GM19395 (cell line): ENCODE measurements around the gene FZD4.
"Not testable (repeated sequence)": the region's sequence is repeated elsewhere in the genome, so short reads cannot be mapped to it uniquely, and the experiment has no call there.

ENCODE experiments used
- ATAC-seq: cut with Tn5 transposase; IDR thresholded peaks from one replicate; pipeline ENCODE4 v1.9.1; 2021; ENCODE audit warnings: mild to moderate bottlenecking, moderate library complexity; ENCODE audit not compliant: unreplicated experiment

FZD4 gene

DNA sequence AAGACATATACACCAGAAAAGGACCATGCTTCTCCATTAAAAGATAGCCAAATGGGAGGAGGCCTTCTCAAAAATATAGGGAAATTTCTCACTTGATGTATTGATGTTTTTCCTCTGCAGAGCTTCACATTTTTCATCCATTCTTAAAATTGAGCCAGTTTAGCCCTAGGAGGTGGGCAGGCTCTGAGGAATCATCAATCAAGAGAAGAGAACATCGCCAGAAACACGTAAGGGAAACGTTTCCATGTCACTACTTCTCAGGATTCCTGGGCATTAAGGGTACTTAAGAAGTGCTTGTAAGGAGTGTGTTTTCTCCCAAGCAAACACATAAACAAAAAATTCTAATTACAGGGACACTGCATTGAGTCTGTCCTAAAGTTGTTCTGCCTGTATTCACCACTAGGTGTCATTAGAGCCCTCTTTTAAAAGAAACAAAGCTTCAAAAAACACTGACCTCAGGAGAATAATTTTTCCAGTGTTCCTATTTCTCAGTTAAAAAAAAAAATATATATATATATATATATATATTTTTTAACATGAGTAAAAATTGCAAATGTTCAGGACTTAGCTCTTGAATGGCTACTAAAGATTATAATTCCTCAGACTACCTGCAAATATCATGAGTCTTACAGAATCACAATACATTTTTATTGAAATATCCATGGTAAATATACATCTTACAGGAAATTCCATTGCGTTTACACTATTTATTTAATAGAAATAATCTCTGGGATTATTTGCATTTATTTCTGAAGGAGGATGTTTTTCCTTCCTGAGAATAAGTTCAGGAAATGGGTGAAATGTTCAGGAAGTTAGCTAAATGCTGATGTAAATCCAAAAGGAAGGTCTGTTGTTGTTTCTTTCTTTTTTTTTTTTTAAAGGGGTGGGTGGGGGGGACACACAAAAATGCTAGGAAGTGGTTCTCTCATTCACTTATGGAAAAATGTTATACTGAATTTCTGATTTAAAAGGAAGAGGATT, 16.0 kb downstream of the FZD4 start:
- ATAC-seq, result peak; percentile 89

DNA sequence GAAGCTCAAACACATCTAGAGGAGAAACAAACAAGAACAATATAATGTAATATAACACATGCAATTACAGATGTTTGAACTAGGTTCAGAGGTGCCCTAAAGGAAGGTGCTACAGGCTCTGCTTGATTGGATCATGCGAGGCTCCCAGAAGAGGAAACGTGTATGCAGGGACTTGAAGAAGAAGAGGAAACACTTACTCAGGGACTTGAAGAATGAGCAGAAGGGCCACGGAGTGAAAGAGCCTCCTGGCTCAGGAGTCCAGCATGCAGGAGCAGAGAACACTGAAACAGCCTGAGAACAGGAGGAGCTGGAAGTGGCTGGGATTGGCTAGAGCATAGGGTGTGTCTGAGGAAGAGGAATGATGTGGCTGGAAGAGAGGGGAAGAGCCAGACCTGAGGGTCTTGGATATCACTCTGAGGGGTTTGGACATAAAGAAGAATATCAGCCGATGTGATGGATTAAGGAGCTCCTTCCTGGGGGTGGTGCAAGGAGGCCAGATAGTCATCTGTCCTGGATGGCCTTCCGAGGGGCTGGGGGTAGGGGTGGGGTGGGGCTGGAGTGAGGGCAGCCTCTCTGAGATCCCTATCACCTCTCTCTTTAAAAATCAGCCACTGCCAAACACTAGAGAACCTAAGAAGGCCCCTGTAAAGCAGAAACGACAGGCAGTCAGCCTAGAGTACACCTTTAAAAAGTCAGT, 16.8 kb downstream of the FZD4 start:
- ATAC-seq, result peak; percentile 25

DNA sequence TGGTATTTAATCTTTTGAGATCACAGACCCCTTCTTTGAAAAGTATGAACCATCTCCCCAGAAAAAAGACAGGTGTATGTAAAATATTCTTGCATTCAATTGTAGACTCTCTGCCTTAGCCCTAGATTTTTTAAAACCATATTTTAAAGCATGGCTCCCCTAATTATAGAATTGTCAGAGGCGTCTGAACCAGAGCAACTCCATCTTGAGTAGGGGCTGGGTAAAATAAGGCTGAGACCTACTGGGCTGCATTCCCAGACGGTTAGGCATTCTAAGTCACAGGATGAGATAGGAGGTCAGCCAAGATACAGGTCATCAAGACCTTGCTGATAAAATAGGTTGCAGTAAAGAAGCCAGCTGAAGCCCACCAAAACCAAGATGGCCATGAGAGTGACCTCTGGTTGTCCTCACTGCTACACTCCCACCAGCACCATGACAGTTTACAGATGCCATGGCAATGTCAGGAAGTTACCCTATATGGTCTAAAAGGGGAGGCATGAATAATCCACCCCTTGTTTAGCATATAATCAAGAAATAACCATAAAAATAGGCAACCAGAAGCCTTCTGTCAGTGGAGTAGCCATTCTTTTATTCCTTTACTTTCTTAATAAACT, 17.9 kb downstream of the FZD4 start:
- not testable (repeated sequence) for ATAC-seq

DNA sequence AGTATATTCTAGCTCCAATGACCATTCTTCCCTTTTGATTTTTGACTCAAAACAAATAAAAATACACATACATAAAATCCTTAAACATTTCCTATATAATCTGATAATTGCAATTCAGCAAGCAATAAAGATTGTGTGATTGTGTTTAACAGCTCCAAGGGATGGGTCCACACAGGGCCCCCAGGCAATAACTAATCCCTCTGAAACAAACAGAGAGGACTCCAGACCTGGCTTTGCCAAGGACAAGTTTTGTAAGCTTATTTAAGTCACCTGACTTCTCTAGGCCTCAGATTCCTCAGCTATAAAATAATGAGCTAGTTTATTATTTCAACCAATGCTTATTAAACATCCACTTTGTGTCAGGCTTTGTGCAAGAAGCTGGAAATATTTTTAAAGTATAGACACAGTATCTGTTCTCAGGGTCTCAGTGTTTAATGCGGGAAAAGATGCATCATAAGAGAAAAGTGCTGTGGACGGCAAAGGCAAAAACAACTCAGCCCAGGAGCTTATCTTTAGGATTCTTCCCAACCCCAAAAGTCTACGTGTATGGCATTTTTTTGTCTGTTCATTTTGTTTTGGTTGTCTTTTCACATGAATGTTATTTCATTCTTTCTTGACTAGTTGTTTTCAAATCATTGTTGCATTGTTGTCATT, 20.1 kb downstream of the FZD4 start:
- ATAC-seq, result no peak

DNA sequence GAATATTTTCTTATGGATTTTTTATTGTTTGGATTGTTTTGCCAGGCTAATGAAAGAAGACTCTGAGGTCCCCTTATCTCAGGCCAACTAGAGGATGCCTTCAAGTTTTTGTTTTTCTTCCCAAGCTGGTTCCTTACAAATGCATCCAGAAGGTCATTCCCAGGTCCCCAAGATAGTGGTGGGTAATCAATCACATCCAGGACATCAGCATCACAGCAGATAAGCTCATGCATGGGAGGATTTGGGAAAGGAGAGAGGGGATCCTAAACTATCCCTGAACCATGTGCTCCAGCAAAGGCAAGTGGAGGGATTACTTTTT, 20.7 kb downstream of the FZD4 start:
- no peak for ATAC-seq

DNA sequence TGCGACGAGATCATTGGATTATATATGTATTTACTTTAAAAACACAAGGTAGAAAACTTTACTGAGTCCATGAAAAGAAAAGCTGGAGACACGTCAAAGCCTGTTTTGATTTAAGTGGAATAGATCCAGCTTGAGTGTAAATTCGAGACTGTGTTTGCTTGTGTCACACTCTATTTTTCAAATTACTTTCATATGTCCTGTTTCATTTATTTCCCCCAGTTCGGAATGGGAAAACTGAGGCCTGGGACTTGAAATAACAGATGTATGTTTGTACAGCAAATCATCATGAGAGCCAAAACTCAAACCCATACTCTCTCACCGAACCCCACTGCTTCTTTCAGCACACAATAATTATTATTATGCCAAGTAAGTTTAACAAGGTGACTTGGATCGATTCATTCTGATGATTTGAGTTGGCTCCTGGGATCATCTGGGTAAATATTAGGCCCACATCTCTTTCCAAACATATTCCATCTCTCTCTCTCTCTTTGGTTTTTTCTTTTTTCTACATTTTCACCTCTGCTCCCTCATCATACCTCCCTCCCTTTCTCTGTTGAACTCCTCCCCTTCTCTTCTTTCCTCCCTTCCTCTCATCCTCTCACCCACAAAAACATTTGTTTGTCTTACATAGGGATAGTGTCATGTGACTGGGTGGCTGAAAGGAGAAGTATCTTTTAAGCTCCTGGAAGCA, 21.2 kb downstream of the FZD4 start:
- ATAC-seq, result no peak

DNA sequence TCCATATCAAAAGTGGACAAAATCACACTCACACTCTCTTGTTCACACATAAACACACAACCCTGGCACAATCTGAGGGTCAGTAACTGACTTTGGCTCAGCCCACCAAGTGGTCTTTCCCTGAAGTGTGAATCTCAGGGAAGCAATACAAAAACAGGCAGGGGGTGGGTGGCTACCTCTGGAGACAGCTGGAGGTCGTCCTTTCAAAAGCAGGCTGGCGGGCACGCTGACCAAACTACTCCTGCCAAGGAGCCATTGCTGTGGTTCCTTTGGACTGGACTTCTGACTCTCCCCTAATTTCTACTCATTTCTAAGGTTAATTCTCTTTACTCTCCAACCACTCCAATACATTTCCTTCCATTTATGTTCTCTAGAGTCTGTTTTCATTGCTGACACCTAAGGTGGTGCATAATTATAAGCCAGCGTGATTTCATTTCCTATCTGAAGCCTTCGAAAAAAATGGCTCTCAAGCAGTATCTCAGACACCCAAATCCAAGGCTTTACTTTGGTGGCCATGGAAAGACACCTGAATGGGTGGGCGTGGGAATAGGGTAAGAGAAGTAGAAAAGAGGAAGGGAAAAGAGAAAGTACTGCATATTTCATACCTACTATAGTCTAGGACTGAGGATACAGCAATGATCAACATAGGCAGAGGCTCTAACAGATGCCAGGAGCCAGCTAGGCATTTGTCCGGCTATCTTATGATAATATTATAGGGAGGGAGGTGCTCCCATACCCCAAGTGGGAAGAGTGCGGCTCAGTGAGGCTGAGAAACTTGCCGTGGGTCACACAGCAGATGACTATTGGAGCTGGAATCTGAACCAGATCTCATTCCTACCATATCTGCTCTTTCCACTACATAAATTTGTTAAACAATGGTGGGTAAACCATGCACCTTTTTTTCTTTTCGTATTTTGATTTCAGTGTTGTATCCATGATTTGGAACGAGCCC, 22.0 kb downstream of the FZD4 start:
- no peak for ATAC-seq

DNA sequence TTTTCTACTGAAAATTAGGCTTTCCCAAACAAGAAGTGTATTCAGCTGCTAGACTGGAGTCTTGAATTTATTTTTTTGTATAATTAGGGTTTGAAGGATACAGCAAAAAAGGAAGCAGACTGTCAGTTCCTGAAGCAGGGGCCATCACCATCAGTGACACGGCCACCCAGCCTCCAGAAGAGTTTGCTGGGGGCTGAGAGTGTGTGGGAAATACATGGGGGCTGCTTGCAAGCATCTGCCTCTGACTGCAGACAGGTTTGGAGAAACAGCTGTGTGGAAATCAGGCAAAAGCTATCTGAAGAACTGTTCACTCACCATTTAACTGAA, 23.0 kb downstream of the FZD4 start:
- no peak for ATAC-seq

DNA sequence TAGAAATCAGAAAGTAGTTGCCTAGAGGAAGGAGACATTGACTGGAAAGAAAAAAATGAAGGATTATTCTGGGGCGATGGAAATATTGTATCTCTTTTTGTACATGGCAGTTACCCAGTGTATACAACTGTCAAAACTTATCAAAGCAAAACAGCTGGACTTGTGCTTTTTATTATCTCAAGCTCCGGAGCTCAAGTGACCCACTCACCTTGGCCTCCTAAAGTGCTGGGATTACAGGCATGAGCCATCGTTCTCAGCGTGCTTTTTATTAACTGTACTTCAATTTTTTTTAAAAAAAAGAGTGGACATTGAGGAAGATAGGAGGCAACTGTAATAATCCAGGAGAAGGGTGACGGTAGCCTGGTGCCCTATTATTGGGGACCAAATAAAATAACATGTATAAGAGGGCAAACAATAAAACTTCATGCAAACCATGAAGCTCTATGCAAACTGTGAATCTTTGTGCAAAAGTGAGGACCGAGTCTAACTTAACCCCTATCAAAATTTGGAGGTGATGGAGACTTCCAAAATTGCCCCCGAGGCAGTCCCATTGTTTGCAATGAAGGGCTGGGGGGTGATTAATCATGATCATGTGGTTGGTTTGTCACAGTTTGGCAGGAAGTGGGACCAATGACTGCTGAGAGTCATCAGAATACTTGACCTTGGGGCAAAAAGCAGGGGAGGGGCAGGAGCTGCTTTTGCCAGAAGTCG, 23.5 kb downstream of the FZD4 start:
- no peak for ATAC-seq

DNA sequence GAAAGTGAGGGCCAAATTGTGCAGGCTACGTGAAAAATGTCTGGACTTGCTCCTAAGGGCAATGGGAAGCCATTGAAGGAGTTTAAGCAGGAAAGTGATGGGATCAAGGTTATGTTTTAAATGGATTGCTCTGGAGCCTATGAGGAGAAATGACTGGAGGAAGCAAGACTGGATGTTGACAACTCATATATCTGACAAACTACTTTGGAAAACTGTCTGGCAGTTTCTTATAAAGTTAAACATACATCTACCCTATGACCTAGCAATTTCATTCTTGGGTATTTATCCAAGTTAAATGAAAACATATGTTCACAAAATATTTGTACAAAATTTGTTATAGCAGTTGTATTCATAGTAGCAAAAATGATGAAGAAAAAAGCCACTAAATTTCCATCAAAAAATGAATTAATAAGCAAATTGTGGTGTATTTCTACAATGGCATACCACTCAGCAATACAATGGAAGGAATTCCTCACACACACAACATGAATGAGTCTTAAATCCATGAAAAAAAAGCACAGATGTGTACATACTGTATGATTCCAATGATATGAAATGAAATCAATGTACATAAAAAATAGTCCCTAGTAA, 24.1 kb downstream of the FZD4 start:
- no peak for ATAC-seq

DNA sequence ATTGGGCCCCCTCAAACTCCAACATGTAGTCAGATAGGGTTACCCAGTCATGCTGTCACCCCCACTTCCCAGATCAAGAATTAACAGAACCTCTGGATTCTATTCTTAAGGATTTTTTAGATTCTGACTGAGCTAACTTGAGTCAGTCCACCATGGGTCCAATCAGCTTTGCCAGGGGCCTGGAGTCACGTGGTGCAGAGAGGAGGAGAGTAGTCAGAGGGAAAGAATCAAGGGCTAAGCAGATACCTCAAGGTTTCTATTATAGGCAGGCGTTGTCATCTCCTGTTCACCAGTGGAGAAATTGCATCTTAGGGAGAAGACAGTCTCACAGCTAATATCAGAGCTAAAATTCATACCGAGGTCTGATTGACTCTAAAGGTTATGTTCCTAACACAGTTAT, 28.2 kb downstream of the FZD4 start:
- no peak for ATAC-seq

DNA sequence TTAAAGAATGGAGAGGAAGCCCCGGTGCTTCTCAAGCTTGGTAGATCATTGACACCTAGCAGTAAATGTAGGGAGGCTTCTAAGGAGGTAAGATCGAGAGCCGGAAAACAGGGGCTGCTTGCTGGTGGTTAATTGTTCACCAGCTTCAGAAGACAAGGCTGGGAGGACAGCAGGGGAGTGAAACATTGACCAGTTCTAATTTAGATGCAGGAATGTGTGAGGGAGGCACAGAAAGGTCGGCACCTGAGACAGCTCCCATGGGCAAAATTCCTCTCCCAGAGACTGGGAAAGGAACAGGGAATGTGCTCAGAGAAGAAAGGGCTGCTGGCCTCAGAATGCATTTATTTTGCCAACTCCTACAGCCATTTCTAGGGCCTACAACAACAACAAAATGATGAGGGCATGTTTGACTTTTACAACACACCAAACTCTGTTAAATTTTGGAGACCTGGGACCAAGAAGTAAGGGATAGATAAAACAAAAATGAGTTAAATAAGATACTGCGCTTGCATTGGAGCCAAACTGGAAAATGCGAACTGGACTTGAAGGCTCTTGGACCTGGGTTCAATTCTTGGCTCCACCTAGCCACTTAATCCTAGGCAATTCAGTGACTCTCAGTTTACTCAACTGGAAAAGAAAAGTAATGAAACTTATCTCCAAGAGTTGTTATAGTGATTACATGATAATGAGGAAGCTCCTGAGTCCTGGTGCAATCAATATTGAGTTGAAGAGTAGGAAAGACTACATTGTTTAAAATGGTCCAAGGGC, 31.0 kb downstream of the FZD4 start:
- ATAC-seq, result no peak

DNA sequence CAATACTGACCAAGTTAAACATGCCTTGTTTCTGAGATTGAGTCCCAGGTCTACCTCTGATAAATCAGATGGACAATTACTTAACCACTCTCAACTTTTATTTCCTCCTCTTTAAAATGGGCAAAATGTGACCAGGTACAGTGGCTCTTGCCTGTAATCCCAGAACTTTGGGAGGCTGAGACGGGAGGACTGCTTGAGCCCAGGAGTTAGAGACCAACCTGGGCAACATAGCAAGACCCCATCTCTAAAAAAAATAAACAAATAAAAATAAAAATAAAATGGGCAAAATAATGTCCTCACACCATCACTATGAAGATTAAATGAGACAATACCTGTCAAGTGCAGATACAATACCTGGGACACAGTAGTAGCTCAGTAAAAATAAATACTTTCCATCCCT, 33.0 kb downstream of the FZD4 start:
- no peak for ATAC-seq

DNA sequence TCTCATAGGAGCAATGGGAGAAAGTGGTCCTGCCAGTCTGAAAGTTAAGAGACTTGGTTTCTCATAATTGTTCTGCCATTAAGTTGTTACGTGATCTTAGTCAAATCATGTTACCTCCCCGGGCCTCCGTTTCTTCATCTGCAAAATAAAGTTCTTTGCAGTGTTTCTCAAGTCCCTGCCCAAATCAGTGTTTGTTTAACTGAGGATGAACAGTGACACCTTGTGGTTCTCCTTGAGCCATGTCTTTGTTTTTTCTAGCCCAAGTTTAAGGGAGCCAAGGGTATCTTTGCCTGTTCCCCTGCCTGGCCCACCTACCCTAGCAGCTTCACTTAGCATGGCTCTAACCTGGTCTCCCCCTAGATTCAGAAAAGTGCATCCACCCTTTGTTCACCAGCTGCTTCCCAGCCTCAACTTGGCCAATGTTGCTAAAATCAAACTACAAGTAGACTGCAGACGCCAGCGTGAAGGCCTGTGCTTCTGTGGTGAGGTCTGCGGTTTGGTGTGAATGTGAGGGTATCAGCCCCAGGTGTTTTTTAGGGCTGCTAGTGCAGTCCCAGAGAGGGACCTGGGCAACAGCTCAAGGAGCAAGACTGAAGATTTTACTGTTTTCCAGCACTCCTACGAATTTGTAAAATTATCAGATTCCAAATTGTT, 35.5 kb downstream of the FZD4 start:
- peak; percentile 60 for ATAC-seq

DNA sequence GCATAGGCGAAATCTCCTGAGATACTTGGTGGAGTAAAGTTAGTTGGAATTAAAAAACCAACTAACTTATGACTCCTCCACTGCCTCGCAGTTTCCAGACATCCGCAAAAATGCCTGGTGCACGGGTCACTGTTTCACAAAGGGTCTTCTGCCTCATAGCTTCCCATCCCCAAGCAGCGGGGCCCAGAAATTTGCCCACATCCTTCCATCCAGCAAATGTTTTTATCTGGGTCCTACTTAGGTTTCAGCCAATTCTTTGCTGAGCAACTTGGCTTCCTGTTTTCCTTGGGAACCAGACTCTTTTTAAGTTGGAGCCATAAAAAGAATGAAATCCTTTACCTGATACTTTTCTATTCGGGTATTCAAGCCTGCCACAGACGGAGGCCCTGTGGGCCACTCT, 36.2 kb downstream of the FZD4 start:
- ATAC-seq, result no peak

DNA sequence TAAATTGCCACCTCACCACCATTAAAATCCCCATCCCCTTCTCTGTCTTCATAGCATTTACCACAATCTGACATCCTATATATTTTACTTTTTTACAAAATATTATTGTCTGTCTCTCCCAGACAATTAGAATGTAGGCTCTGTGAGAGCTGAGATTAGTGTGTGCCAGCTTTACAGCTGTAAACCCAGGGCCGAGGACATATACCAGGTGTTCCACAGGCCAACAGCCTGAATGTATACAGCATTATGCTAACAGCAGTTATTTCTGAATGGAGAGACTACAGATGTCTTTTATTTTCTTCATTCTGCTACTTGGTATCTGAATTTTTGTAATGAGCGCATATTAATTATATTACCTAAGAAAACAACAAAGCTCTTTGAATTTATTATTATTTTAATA, 36.7 kb downstream of the FZD4 start:
- ATAC-seq, result no peak

DNA sequence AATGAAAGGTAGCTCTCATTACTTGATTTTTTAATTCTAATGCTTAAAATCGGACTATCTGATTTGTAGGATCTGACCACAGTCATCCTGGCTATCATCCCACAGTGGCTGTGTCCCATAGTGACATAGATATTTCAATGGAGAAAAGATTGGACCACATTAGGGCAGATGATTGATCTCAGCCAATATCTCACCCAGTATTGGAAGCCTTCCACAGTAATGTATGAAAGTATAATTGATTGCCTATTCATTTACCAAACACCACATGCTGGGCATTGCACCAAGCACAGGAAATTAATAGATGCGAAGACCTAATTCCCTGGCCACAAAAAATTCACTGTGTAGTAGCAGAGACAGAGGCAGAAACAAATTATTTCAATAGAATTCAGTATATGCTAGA, 37.6 kb downstream of the FZD4 start:
- ATAC-seq, result no peak

DNA sequence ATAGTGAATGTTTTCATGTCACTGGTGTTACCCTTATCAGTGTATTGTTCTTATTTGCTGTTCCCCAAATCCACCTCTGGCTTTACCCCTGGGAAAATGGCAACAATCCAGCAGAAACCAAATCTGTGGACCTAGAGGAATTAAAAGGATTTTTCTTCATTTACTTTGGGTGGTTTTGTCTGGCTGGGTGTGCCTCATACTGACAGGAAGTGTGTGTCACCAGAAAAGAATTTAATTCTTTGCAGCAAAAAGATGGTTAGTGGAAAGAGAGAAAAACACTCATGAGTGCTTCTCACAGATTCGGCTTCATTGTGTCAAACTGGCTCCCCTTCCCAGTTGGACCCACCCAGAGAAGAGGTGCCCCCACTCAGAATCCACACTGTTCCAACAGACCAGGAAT, 38.9 kb downstream of the FZD4 start:
- ATAC-seq, result no peak
